Stomach (tissue), 9 donors: Measurements from ENCODE around the gene FAXDC2. TPM values are rescaled to one million over a fixed set of nuclear protein-coding genes. Genes with fewer than 3 reads are reported as not detected.

Experiments
- DNase-seq, 2 donors: peaks; one replicate each; pipeline versions ENCODE4 v3.0.0 to v3.0.0-alpha.2; 2013 to 2019
- H3K27ac ChIP-seq, 5 donors: fragments of 200-600 bp in 4 of 5; sonication (generic) in 4 of 5; one replicate each; pipeline ENCODE4 v1.5.1; 2013 to 2019; ENCODE audit warnings: mild to moderate bottlenecking in 1 of 5, moderate library complexity in 1 of 5
- H3K27me3 ChIP-seq, 3 donors: fragments of 200-600 bp; sonication (generic); one replicate each; pipeline ENCODE4 v1.5.1; 2017 to 2019; ENCODE audit warnings: mixed run types in 1 of 3
- H3K36me3 ChIP-seq, 4 donors: fragments of 200-600 bp; sonication (generic); 1 replicate in 3 of 4; 2 replicates in 1 of 4; pipeline ENCODE4 v1.5.1; 2016 to 2019
- H3K4me1 ChIP-seq, 4 donors: fragments of 200-600 bp; sonication (generic); one replicate each; pipeline ENCODE4 v1.5.1; 2016 to 2019
- H3K4me3 ChIP-seq, 4 donors: fragments of 200-600 bp; sonication (generic) in 3 of 4; one replicate each; pipeline ENCODE4 v1.5.1; 2016 to 2019; ENCODE audit warnings: mild to moderate bottlenecking in 1 of 4
- H3K9me3 ChIP-seq, 4 donors: fragments of 200-600 bp; sonication (generic); one replicate each; pipeline ENCODE4 v1.5.1; 2016 to 2019
- EP300 ChIP-seq: sonication (generic); formaldehyde crosslinking; IDR thresholded peaks from one replicate; pipeline ENCODE4 v1.6.1; 2017; ENCODE audit warnings: antibody characterized with exemption
- POLR2A ChIP-seq, 4 donors: fragments of 450-650 bp; IDR thresholded peaks; one replicate each; pipeline ENCODE4 v1.6.1; 2016; ENCODE audit warnings: antibody characterized with exemption in 4 of 4, control low read depth in 2 of 4, mild to moderate bottlenecking in 1 of 4, moderate library complexity in 1 of 4
- POLR2AphosphoS5 ChIP-seq, 3 donors: sonication (generic); formaldehyde crosslinking; IDR thresholded peaks; one replicate each; pipeline ENCODE4 v1.6.1; 2016; ENCODE audit warnings: antibody characterized with exemption in 3 of 3
- WGBS, 5 donors: extraction: QIAGEN DNeasy Blood & Tissue Kit in 3 of 5; methylation state at CpG; one replicate each; pipeline versions ENCODE4 v1.1.5 to v1.1.7; 2013 to 2018; 5-methylcytosine and 5-hydroxymethylcytosine counted together
- intact Hi-C: fragments of 100-400 bp; cut with DNase I; formaldehyde crosslinking; loops from one replicate; pipeline ENCODE4 v1.15.1; 2023; ENCODE audit warnings: low total_unique reads
- polyA plus RNA-seq, 3 donors: library from polyadenylated mRNA; stranded (reverse); fragments of 200-250 nt; gene quantifications; one replicate each; pipeline ENCODE4 v1.2.3, GENCODE V29; 2013
- total RNA-seq, 5 donors: library from RNA; depleted of rRNA; stranded (reverse); fragments of >200 nt; gene quantifications; one replicate each; pipeline versions ENCODE4 v1.1.0 to v1.2.3, GENCODE V29; 2014 to 2016
- TF ChIP-seq, protein P1 (sequence below), 7 experiments: fragments of 450-650 bp in 4 of 7; fragments of 200-600 bp in 3 of 7; sonication (generic) in 3 of 7; IDR thresholded peaks; one replicate each; pipeline ENCODE4 v1.5.1; 2016 to 2019; ENCODE audit warnings: antibody characterized with exemption in 7 of 7, control low read depth in 2 of 7, mild to moderate bottlenecking in 1 of 7
- donor health status: healthy with polysubstance abuse.
- donor health status: Bipolar disorder and iron deficiency.
- donor health status: healthy.

The FAXDC2 gene
- total and polyA plus RNA-seq, 8 donors, result 4.9 to 160 (median 18.1) TPM

DNA sequence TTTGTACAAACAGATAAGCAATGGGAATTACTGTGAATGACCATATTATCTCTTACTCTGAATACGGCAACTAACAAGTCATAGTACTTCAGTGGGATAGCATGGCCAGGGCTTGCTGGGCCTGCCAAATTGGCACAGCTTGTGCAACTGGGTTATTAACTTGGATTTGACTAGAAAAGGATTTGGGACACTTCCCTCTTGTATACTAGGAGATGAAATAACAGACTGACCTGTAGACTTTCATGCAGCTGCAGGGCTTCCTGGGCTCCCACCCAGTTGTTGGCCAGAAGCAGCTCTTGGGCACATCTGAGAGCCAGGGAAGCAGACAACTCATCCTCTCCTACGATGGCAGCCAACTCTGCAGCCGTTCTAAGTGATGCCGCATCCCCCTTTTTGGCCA, 47.8 kb upstream of the FAXDC2 start:
- Histone ChIP-seq H3K4me1 (no peaks in the 10 kb centered on the region), H3K27ac (no peak overlapping the region), H3K27me3 (no peaks in the 10 kb centered on the region), H3K4me3 (no peak overlapping the region), H3K36me3 (peaks cover 50 to 100% (median 99%) of the 10 kb centered on the region in 4 donors), H3K9me3 (no peaks in the 10 kb centered on the region)
- no peak for DNase-seq
- TF ChIP-seq EP300, result no peak
- TF ChIP-seq, protein P1, sequence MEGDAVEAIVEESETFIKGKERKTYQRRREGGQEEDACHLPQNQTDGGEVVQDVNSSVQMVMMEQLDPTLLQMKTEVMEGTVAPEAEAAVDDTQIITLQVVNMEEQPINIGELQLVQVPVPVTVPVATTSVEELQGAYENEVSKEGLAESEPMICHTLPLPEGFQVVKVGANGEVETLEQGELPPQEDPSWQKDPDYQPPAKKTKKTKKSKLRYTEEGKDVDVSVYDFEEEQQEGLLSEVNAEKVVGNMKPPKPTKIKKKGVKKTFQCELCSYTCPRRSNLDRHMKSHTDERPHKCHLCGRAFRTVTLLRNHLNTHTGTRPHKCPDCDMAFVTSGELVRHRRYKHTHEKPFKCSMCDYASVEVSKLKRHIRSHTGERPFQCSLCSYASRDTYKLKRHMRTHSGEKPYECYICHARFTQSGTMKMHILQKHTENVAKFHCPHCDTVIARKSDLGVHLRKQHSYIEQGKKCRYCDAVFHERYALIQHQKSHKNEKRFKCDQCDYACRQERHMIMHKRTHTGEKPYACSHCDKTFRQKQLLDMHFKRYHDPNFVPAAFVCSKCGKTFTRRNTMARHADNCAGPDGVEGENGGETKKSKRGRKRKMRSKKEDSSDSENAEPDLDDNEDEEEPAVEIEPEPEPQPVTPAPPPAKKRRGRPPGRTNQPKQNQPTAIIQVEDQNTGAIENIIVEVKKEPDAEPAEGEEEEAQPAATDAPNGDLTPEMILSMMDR (IDR thresholded peaks at IDR 0.05), result no peak
- TF ChIP-seq POLR2A (IDR thresholded peaks at IDR 0.05), result no peak
- no peak for TF ChIP-seq POLR2AphosphoS5 (IDR thresholded peaks at IDR 0.05)
- WGBS, 5 donors, result 88 to 94% (median 91%) methylated on average over 4 of the region's 4 CpGs
- intact Hi-C loops, result no loop called here

DNA sequence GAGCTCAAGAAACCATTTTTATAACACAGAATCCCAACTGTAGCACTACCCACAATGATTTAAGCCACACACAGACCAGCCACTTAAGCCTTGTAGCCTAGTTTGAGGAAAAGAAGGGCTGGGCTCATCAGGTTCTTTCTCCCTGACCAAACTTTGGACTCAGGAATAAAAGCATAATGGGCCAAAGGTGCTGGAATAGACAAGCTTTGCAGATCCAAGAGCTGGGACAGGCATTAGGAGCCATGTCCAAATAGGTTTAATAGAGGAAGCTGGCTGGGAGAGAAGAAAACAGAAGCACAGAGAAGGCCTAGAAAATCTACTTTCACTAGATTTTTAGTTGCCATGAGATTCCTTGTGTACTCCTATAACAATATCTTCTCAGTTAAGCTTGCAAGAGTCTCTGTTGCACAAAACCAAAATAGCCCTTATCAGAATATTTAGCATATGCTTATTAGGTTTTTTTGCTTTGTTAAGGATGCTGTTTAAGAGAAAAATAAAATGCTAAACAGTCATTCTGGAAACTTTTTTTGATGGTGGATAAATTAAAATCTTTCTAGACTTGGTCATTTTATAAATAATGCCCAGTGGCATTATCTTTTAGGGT, 46.3 kb upstream of the FAXDC2 start:
- Histone ChIP-seq H3K4me1 (no peaks in the 10 kb centered on the region), H3K27me3 (no peaks in the 10 kb centered on the region), H3K36me3 (peaks cover 44 to 100% (median 99%) of the 10 kb centered on the region in 4 donors), H3K9me3 (no peaks in the 10 kb centered on the region), H3K4me3 (no peak overlapping the region), H3K27ac (no peak overlapping the region)
- intact Hi-C loops, result no loop called here
- TF ChIP-seq EP300, result no peak
- TF ChIP-seq, protein P1 (IDR thresholded peaks at IDR 0.05), result no peak
- TF ChIP-seq POLR2AphosphoS5 (IDR thresholded peaks at IDR 0.05), result no peak
- no peak for TF ChIP-seq POLR2A (IDR thresholded peaks at IDR 0.05)
- DNase-seq, result no peak

DNA sequence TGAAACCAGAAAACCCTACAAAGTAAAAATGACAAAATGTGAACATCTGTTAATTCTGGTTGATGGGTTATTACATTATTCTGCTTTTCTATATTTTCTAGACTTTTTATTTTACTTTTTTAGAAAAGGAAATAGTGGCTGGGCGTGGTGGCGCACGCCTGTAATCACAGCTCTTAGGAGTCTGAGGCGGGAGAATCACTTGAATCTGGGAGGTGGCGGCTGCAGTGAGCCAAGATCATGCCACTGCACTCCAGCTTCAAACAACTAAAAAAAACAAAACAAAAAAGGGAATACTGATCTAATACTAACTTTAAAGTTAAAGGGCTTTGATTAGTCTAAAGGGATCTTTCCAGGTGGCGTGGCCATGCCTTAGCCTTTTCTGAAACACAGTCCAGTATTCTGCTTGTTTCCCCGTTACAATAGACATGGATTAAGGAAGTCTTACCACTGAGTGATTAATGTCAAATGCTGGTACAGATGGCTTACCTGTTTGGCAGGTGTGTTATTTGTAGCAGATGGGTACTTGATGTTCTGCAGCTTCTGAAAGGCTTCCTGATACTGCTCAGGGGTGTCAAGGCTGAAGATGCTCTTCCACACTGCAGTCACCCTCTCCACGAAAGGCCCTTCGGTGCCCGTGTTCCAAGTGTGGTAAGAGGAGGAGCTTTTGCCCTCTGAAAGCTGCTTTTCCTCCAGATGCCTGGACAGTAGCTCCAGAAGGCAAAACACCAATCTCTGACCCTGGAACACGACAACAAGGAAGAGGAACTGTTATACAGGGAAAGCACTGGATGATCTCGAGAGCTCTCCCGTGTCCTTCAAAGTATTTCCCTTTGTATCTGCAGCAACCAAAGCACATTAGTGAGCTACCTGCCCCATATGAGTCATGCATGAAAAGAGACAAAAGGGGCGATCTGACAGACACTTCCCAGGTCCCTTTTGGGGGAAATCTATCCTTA, 45.5 kb upstream of the FAXDC2 start:
- peaks cover 47 to 100% (median 99%) of the 10 kb centered on the region in 4 donors for H3K36me3 ChIP-seq
- TF ChIP-seq, protein P1 (IDR thresholded peaks at IDR 0.05), result no peak
- DNase-seq, result no peak
- no peaks in the 10 kb centered on the region for H3K4me1 ChIP-seq
- H3K27ac ChIP-seq, result no peak overlapping the region
- H3K9me3 ChIP-seq, result no peaks in the 10 kb centered on the region
- 79 to 86% (median 83%) methylated on average over 14 of the region's 14 CpGs for WGBS, 5 donors
- intact Hi-C loops, result no loop called here
- no peaks in the 10 kb centered on the region for H3K27me3 ChIP-seq
- H3K4me3 ChIP-seq, result no peak overlapping the region

DNA sequence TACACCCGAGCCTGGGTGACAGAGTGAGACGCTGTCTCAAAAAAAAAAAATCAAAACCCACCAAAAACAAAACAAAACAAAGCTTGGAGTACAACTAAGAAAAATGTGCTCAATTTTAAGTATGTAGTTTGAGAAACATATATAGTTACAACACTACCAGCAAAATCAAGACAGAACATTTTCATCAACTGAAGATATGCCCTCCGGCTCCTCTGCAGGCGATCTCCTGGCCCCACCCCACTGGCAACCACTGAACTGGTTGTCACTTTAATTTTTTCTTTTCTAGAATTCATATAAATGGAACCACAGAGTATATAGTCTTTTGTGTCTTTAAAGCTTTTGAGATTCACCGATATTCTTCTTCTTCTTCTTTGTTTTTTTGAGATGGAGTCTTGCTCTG, 43.0 kb upstream of the FAXDC2 start:
- 77 to 88% (median 87%) methylated on average over 5 of the region's 5 CpGs for WGBS, 5 donors
- no peaks in the 10 kb centered on the region for H3K4me1 ChIP-seq
- H3K4me3 ChIP-seq, result no peak overlapping the region
- no peak for DNase-seq
- peaks cover 58 to 100% (median 100%) of the 10 kb centered on the region in 4 donors for H3K36me3 ChIP-seq
- intact Hi-C loops, result no loop called here
- no peak overlapping the region for H3K27ac ChIP-seq
- H3K27me3 ChIP-seq, result no peaks in the 10 kb centered on the region
- no peaks in the 10 kb centered on the region for H3K9me3 ChIP-seq
- no peak for TF ChIP-seq POLR2AphosphoS5 (IDR thresholded peaks at IDR 0.05)
- TF ChIP-seq, protein P1 (IDR thresholded peaks at IDR 0.05), result no peak
- no peak for TF ChIP-seq POLR2A (IDR thresholded peaks at IDR 0.05)
- TF ChIP-seq EP300, result no peak
